ENCODE measurements around the gene SH3GL1. TPM values are rescaled to one million over a fixed set of nuclear protein-coding genes. Genes with fewer than 3 reads are reported as not detected.

Gene SH3GL1
- total RNA-seq, 2 experiments from 2014 or later, result 39.3 to 40.9 TPM

DNA sequence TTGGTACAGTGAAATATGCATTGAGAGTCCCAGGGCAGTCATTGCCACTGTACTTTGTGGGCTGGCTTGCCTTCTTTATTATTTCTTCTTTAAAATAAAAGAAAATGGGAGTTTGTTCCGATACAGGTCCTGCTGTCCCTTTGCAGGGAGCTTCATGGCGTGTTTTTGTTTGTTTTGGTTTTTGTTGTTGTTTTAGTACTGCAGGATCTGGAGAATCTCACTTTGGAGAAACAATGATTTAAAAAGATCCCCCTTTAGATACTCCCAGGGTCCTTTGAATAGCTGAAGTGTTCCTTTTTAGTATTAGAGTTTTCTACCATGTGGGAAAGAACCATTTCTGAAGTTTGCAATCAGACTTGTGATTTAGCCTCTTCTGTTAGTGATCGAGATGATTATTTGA is 13.2 kb upstream of the SH3GL1 start:
- no peaks in the 10 kb centered on the region for H3K4me1 Mint-ChIP-seq (ENCODE audit: low read depth)
- no peaks in the 10 kb centered on the region for H3K9me3 Mint-ChIP-seq
- DNase-seq (no peak), ATAC-seq (ENCODE audit: poor library complexity) (no peak)
- H3K27ac ChIP-seq (ENCODE audit: low read depth in 1 of 2, low read length in 2 of 2), result no peak overlapping the region
- CTCF ChIA-PET, result interaction anchor here (0.7 to 1.4 kb wide), 2 partner anchors 13 to 28 kb away, joined by 3 read pairs; partner anchors contain the start of gene SH3GL1
- H3K4me3 Mint-ChIP-seq, result no peak overlapping the region
- H3K36me3 ChIP-seq (ENCODE audit: insufficient read depth, low read length), result peaks cover 10% of the 10 kb centered on the region
- no peaks in the 10 kb centered on the region for H3K9me3 ChIP-seq (ENCODE audit: control insufficient read depth in 1 of 2, insufficient read depth in 1 of 2, low read length in 2 of 2)
- POLR2A ChIA-PET, result no interaction called here
- H3K4me1 ChIP-seq (ENCODE audit: insufficient read depth, low read length), result no peaks in the 10 kb centered on the region
- peaks cover 32% of the 10 kb centered on the region for H3K36me3 Mint-ChIP-seq (ENCODE audit: low read depth)
- H3K4me3 ChIP-seq (ENCODE audit: low read length), result no peak overlapping the region
- intact Hi-C loops (cut with DNase I, micrococcal nuclease), result no loop called here
- no peak overlapping the region for H3K27ac Mint-ChIP-seq
- no peaks in the 10 kb centered on the region for H3K27me3 ChIP-seq (ENCODE audit: control insufficient read depth in 1 of 2, insufficient read depth in 2 of 2, low read length in 2 of 2)
- no peaks in the 10 kb centered on the region for H3K27me3 Mint-ChIP-seq
- TF ChIP-seq, protein P1, sequence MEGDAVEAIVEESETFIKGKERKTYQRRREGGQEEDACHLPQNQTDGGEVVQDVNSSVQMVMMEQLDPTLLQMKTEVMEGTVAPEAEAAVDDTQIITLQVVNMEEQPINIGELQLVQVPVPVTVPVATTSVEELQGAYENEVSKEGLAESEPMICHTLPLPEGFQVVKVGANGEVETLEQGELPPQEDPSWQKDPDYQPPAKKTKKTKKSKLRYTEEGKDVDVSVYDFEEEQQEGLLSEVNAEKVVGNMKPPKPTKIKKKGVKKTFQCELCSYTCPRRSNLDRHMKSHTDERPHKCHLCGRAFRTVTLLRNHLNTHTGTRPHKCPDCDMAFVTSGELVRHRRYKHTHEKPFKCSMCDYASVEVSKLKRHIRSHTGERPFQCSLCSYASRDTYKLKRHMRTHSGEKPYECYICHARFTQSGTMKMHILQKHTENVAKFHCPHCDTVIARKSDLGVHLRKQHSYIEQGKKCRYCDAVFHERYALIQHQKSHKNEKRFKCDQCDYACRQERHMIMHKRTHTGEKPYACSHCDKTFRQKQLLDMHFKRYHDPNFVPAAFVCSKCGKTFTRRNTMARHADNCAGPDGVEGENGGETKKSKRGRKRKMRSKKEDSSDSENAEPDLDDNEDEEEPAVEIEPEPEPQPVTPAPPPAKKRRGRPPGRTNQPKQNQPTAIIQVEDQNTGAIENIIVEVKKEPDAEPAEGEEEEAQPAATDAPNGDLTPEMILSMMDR (IDR thresholded peaks at IDR 0.05), result no peak

DNA sequence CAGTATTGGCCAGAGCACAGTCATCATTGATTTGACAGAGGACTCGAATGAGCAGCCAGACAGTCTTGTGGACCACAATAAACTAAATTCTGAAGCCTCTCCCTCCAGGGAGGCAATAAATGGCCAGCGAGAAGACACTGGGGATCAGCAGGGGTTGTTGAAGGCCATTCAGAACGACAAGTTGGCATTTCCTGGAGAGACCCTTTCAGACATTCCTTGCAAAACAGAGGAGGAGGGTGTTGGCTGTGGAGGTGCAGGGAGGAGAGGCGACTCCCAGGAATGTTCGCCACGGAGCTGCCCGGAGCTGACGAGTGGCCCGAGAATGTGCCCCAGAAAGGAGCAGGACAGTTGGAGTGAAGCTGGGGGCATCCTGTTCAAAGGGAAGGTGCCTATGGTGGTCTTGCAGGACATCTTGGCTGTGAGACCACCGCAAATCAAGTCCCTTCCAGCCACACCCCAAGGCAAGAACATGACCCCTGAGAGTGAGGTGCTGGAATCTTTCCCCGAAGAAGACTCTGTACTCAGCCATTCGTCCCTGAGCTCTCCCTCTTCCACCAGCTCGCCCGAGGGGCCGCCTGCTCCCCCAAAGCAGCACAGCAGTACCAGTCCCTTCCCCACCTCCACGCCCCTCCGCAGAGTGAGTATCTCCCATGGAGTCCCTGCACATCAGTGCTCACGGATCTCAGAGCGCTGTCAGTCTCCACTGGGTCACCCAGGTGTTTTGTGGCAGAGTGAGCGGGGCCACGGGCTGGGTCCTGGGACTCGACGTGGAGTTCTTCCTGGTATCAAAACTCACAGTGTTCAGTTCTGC is 9.0 kb upstream of the SH3GL1 start:
- no peaks in the 10 kb centered on the region for H3K4me1 ChIP-seq (ENCODE audit: insufficient read depth, low read length)
- H3K9me3 ChIP-seq (ENCODE audit: control insufficient read depth in 1 of 2, insufficient read depth in 1 of 2, low read length in 2 of 2), result no peaks in the 10 kb centered on the region
- H3K36me3 ChIP-seq (ENCODE audit: insufficient read depth, low read length), result peaks cover 10% of the 10 kb centered on the region
- ChIA-PET POLR2A (no interaction called here), CTCF (no interaction called here)
- TF ChIP-seq, protein P1 (IDR thresholded peaks at IDR 0.05), result no peak
- no peaks in the 10 kb centered on the region for H3K9me3 Mint-ChIP-seq
- H3K27ac Mint-ChIP-seq, result no peak overlapping the region
- intact Hi-C loops (cut with DNase I, micrococcal nuclease), result loop anchor here in 1 of 2 experiments (10.0 kb wide), 2 partner anchors 385 to 1215 kb away; partner anchors contain the start of genes FEM1A, SAFB and SAFB2
- H3K4me3 Mint-ChIP-seq, result no peak overlapping the region
- H3K36me3 Mint-ChIP-seq (ENCODE audit: low read depth), result peaks cover 25% of the 10 kb centered on the region
- peaks cover 1% of the 10 kb centered on the region for H3K4me1 Mint-ChIP-seq (ENCODE audit: low read depth)
- DNase-seq (no peak), ATAC-seq (ENCODE audit: poor library complexity) (no peak)
- H3K27me3 ChIP-seq (ENCODE audit: control insufficient read depth in 1 of 2, insufficient read depth in 2 of 2, low read length in 2 of 2), result no peaks in the 10 kb centered on the region
- H3K27me3 Mint-ChIP-seq, result no peaks in the 10 kb centered on the region
- no peak overlapping the region for H3K4me3 ChIP-seq (ENCODE audit: low read length)
- H3K27ac ChIP-seq (ENCODE audit: low read depth in 1 of 2, low read length in 2 of 2), result no peak overlapping the region

DNA sequence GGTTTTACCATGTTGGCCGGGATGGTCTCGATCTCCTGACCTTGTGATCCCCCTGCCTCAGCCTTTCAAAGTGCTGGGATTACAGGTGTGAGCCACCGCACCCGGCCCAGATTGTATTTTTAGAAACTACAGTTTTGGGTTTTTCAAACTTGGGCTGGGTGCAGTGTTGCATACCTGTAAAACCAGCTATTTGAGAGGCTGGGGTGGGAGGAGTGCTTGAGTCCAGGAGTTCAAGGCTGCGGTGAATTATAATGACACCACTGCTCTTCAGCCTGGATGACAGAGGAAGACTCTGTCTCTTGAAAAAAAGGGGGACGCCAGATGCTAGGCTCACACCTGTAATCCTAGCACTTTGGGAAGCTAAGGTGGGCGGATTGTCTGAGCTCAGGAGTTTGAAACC is 6.3 kb upstream of the SH3GL1 start:
- Mint-ChIP-seq H3K27ac (no peak overlapping the region), H3K27me3 (no peaks in the 10 kb centered on the region), H3K9me3 (no peaks in the 10 kb centered on the region), H3K36me3 (ENCODE audit: low read depth) (peaks cover 17% of the 10 kb centered on the region), H3K4me1 (ENCODE audit: low read depth) (peaks cover 23% of the 10 kb centered on the region), H3K4me3 (no peak overlapping the region)
- H3K4me3 ChIP-seq (ENCODE audit: low read length), result no peak overlapping the region
- intact Hi-C loops (cut with DNase I, micrococcal nuclease), result loop anchor here in 1 of 2 experiments (10.0 kb wide), 2 partner anchors 388 to 1218 kb away; partner anchors contain the start of genes FEM1A, SAFB and SAFB2
- DNase-seq, result no peak
- CTCF ChIA-PET, result no interaction called here
- peaks cover 13% of the 10 kb centered on the region for H3K4me1 ChIP-seq (ENCODE audit: insufficient read depth, low read length)
- H3K9me3 ChIP-seq (ENCODE audit: control insufficient read depth in 1 of 2, insufficient read depth in 1 of 2, low read length in 2 of 2), result no peaks in the 10 kb centered on the region
- no peak overlapping the region for H3K27ac ChIP-seq (ENCODE audit: low read depth in 1 of 2, low read length in 2 of 2)
- no peak for ATAC-seq (ENCODE audit: poor library complexity)
- TF ChIP-seq, protein P1 (IDR thresholded peaks at IDR 0.05), result no peak
- peaks cover 8% of the 10 kb centered on the region for H3K36me3 ChIP-seq (ENCODE audit: insufficient read depth, low read length)
- POLR2A ChIA-PET, result no interaction called here
- H3K27me3 ChIP-seq (ENCODE audit: control insufficient read depth in 1 of 2, insufficient read depth in 2 of 2, low read length in 2 of 2), result no peaks in the 10 kb centered on the region

All from CD4-positive, alpha-beta T cell (primary cell).